Naive B cell (primary cell): ENCODE data around the gene ABLIM2. TPM values are rescaled to one million over a fixed set of nuclear protein-coding genes. Genes with fewer than 3 reads are reported as not detected.

Experiments
- ATAC-seq, 2 donors: fragments of 150-1000 bp; cut with Tn5 transposase; 2 replicates each; pipeline ENCODE4 v1.10.0; 2021; ENCODE audit warnings: low read depth in 2 of 2, mild to moderate bottlenecking in 2 of 2, moderate library complexity in 2 of 2
- DNase-seq: peaks from one replicate; pipeline ENCODE4 v3.0.0; 2022
- H3K27ac Mint-ChIP-seq, 6 donors: one replicate each; pipeline ENCODE4 v1.8.0; 2020 to 2022; ENCODE audit warnings: mild to moderate bottlenecking in 6 of 6, mixed read lengths in 6 of 6, moderate library complexity in 5 of 6, inconsistent platforms in 2 of 6
- H3K27me3 Mint-ChIP-seq, 3 donors: one replicate each; pipeline ENCODE4 v1.8.0; 2021 to 2022; ENCODE audit warnings: mixed read lengths in 3 of 3, mild to moderate bottlenecking in 1 of 3
- H3K36me3 Mint-ChIP-seq, 2 donors: one replicate each; pipeline ENCODE4 v1.8.0; 2020 to 2022; ENCODE audit warnings: mixed read lengths in 2 of 2, inconsistent platforms in 1 of 2, mild to moderate bottlenecking in 1 of 2
- H3K4me1 Mint-ChIP-seq, 3 donors: one replicate each; pipeline ENCODE4 v1.8.0; 2020 to 2022; ENCODE audit warnings: mixed read lengths in 3 of 3, inconsistent platforms in 1 of 3, mild to moderate bottlenecking in 1 of 3, moderate library complexity in 1 of 3
- H3K4me3 Mint-ChIP-seq, 8 donors: one replicate each; pipeline ENCODE4 v1.8.0; 2020 to 2022; ENCODE audit warnings: mild to moderate bottlenecking in 8 of 8, mixed read lengths in 8 of 8, moderate library complexity in 8 of 8, inconsistent platforms in 2 of 8
- H3K9me3 Mint-ChIP-seq, 7 donors: one replicate each; pipeline ENCODE4 v1.8.0; 2020 to 2022; ENCODE audit warnings: mixed read lengths in 7 of 7, mild to moderate bottlenecking in 5 of 7, inconsistent platforms in 2 of 7, moderate library complexity in 1 of 7
- polyA plus RNA-seq, 6 donors: library from polyadenylated mRNA; unstranded; fragments of 300-500 nt; fragmentation: Illumina TruSeq; gene quantifications; one replicate each; pipeline ENCODE4 v1.2.3, GENCODE V29; 2021; ENCODE audit warnings: low read depth in 6 of 6

Gene ABLIM2
- polyA plus RNA-seq, 6 donors from 2014 or later, result 0.52 to 3.4 (median 1.1) TPM

- DNase-seq (no peak), ATAC-seq (no peak)
- H3K27me3 Mint-ChIP-seq, result peaks cover 4 to 17% (median 14%) of the 10 kb centered on the region in 3 donors
- H3K4me1 Mint-ChIP-seq, result no peaks in the 10 kb centered on the region
- H3K36me3 Mint-ChIP-seq, result no peaks in the 10 kb centered on the region
- H3K9me3 Mint-ChIP-seq, result peaks cover 0 to 7% (median 0%) of the 10 kb centered on the region in 7 donors
- H3K4me3 Mint-ChIP-seq, result no peak overlapping the region
- peak overlapping the region in 1 of 6 donors; percentile 10 for H3K27ac Mint-ChIP-seq
Observed at GRCh38 chr4:8000721-8001491, 157.7 kb downstream of the ABLIM2 start.

- H3K4me3 Mint-ChIP-seq, result no peak overlapping the region
- H3K9me3 Mint-ChIP-seq, result peaks cover 0 to 7% (median 0%) of the 10 kb centered on the region in 7 donors
- H3K4me1 Mint-ChIP-seq, result no peaks in the 10 kb centered on the region
- H3K27ac Mint-ChIP-seq, result no peak overlapping the region
- no peaks in the 10 kb centered on the region for H3K36me3 Mint-ChIP-seq
- DNase-seq (no peak), ATAC-seq (no peak)
- peaks cover 4 to 17% (median 14%) of the 10 kb centered on the region in 3 donors for H3K27me3 Mint-ChIP-seq
Observed at GRCh38 chr4:8000247-8000646, 158.4 kb downstream of the ABLIM2 start.

GRCh38 chr4:7999695-8000094 is 158.9 kb downstream of the ABLIM2 start:
- H3K4me1 Mint-ChIP-seq, result no peaks in the 10 kb centered on the region
- DNase-seq (no peak), ATAC-seq (no peak)
- no peak overlapping the region for H3K4me3 Mint-ChIP-seq
- H3K27ac Mint-ChIP-seq, result no peak overlapping the region
- H3K36me3 Mint-ChIP-seq, result no peaks in the 10 kb centered on the region
- peaks cover 4 to 17% (median 14%) of the 10 kb centered on the region in 3 donors for H3K27me3 Mint-ChIP-seq
- H3K9me3 Mint-ChIP-seq, result peaks cover 0 to 7% (median 0%) of the 10 kb centered on the region in 7 donors

GRCh38 chr4:7999279-7999678 is 159.3 kb downstream of the ABLIM2 start:
- Mint-ChIP-seq H3K4me3 (no peak overlapping the region), H3K27ac (no peak overlapping the region)
- ATAC-seq, result no peak

DNA sequence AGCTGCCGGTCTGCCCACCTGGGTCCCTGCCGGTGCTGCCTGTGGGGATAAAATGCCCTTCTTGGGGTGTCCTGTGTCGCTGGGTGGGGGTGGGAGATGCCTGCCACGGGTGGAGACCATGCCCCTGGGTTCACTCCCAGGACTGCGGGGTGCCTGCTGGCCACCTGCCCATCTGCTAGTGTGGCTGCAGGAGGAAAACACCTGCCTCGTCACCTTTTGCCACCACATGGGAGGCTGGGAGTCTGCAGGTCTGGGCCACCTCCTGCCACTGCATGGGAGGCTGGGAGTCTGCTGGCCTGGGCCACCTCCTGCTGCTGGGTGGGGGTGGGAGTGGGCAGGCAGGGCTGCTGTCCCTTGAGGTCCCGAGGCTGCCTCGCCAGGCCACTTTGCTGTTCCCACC is 160.2 kb downstream of the ABLIM2 start:
- Mint-ChIP-seq H3K36me3 (no peaks in the 10 kb centered on the region), H3K27me3 (peaks cover 4 to 17% (median 14%) of the 10 kb centered on the region in 3 donors), H3K4me3 (no peak overlapping the region), H3K27ac (no peak overlapping the region), H3K4me1 (no peaks in the 10 kb centered on the region), H3K9me3 (peaks cover 0 to 7% (median 0%) of the 10 kb centered on the region in 7 donors)
- ATAC-seq (no peak), DNase-seq (no peak)

More at GRCh38 chr4:7999279-7999678, 159.3 kb downstream of the ABLIM2 start:
- no peaks in the 10 kb centered on the region for H3K36me3 Mint-ChIP-seq
- peaks cover 0 to 7% (median 0%) of the 10 kb centered on the region in 7 donors for H3K9me3 Mint-ChIP-seq
- H3K4me1 Mint-ChIP-seq, result no peaks in the 10 kb centered on the region
- peaks cover 4 to 17% (median 14%) of the 10 kb centered on the region in 3 donors for H3K27me3 Mint-ChIP-seq
- DNase-seq, result no peak

DNA sequence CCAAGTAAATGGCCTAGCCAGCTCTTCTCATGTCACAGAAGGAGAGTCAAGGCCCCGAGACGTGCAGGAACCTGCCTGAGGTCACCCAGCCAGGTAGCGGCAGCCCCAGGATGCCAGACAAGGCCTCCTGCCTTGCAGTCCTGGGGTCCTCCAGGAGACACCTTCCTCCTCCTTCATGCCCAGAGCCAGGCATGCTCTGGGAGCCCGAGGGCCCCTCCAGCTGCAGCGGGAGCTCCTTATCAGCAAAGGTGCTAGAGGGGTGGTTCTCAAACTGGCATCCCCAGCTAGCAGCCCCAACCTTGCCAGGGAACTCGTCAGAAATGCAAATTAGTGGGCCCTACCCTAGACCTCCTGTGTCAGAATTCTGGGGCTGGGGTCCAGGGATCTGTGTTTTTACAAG is 162.7 kb downstream of the ABLIM2 start:
- Mint-ChIP-seq H3K27ac (no peak overlapping the region), H3K9me3 (peaks cover 0 to 10% (median 2%) of the 10 kb centered on the region in 7 donors), H3K4me3 (no peak overlapping the region), H3K4me1 (no peaks in the 10 kb centered on the region), H3K27me3 (peaks cover 0 to 12% (median 2%) of the 10 kb centered on the region in 3 donors), H3K36me3 (peaks cover 0 to 2% of the 10 kb centered on the region in 2 donors)
- DNase-seq (no peak), ATAC-seq (no peak)

DNA sequence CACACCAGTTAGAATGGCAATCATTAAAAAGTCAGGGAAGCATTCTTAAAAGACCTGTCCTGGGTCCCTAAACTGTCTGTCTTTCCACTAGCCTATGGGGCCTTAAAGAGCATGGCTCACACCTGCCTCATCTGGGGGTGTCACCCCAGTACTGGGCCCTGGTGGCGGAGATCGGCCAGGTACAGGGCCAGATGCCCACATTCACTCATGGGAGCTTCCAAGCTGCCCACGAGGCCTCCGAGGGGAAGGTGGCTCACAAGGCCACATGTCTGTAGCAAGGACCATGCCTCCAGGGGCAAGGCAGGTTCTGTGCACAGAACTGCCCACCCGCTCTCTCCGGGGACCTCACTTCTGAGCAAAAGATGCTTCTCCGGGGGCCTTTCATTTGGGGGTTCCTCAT is 163.5 kb downstream of the ABLIM2 start:
- H3K4me1 Mint-ChIP-seq, result no peaks in the 10 kb centered on the region
- H3K36me3 Mint-ChIP-seq, result peaks cover 0 to 7% of the 10 kb centered on the region in 2 donors
- no peak overlapping the region for H3K27ac Mint-ChIP-seq
- DNase-seq (no peak), ATAC-seq (no peak)
- peaks cover 0 to 12% (median 10%) of the 10 kb centered on the region in 3 donors for H3K27me3 Mint-ChIP-seq
- peaks cover 4 to 17% (median 9%) of the 10 kb centered on the region in 7 donors for H3K9me3 Mint-ChIP-seq
- no peak overlapping the region for H3K4me3 Mint-ChIP-seq

DNA sequence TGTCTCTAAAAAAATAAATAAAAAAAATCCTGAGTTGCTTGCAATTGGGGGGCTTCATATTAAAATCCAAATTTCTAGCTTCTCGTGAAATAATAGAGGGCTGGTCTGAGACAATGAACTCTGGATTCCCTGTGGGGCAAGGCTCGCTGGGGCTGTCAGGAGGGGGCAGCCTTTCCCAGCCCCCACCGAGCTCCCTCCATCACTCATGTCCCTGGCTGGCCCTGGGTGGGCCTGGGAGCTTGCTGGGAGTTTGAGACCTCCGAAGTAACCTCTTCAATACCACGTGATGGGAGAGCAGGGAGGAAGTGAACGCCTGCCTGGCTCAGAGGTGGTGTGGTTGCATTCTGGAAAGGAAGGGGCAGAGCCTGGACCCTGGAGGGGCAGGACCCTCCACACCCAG is 164.9 kb downstream of the ABLIM2 start:
- ATAC-seq, result no peak
- no peaks in the 10 kb centered on the region for H3K4me1 Mint-ChIP-seq

GRCh38 chr4:7992846-7993245 is 165.8 kb downstream of the ABLIM2 start:
- H3K27ac Mint-ChIP-seq, result no peak overlapping the region
- ATAC-seq (no peak), DNase-seq (no peak)
- H3K9me3 Mint-ChIP-seq, result peaks cover 9 to 33% (median 15%) of the 10 kb centered on the region in 7 donors
- peaks cover 0 to 19% (median 12%) of the 10 kb centered on the region in 3 donors for H3K27me3 Mint-ChIP-seq
- H3K36me3 Mint-ChIP-seq, result peaks cover 7 to 8% of the 10 kb centered on the region in 2 donors
- no peak overlapping the region for H3K4me3 Mint-ChIP-seq
- no peaks in the 10 kb centered on the region for H3K4me1 Mint-ChIP-seq

More for the DNA sequence above, 164.9 kb downstream of the ABLIM2 start:
- H3K9me3 Mint-ChIP-seq, result peaks cover 9 to 27% (median 14%) of the 10 kb centered on the region in 7 donors
- no peak overlapping the region for H3K4me3 Mint-ChIP-seq
- H3K27me3 Mint-ChIP-seq, result peaks cover 0 to 19% (median 12%) of the 10 kb centered on the region in 3 donors
- DNase-seq, result no peak
- H3K27ac Mint-ChIP-seq, result no peak overlapping the region
- peaks cover 7 to 8% of the 10 kb centered on the region in 2 donors for H3K36me3 Mint-ChIP-seq

DNA sequence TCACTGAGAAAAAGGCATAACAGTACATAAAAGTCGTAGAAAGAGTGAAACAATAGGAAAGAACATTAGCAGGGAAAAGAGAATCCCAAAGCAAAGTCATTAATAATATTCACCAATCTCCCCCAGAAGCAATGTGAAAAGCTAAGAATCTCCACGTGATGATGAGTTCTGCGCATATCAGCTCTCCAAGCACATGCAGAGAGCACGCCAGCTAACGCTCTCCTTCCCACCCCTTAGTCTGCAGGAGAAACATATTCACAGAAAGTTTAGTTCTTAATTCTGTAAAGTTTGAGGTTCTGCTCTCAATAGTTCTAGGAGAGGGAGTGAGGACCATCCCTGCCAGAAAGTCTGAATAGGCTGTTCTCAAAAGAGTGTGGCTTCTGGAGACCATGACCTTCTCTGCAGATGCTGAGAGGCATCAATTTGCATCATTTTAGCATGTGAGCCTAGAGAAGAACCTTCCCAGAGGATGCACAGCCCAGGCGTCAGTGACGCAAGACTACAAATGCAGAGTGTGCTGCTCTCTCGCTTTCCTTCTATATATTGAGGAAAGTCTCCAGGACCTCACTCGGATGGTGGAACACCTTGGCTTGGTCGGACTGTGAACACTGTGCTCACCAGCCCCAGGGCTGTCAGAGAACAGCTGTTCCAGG is 167.7 kb downstream of the ABLIM2 start:
- no peak for DNase-seq

GRCh38 chr4:7989654-7990053 is 169.0 kb downstream of the ABLIM2 start:
- DNase-seq, result no peak
- Mint-ChIP-seq H3K36me3 (peaks cover 7 to 8% of the 10 kb centered on the region in 2 donors), H3K27me3 (peaks cover 0 to 32% (median 12%) of the 10 kb centered on the region in 3 donors), H3K9me3 (peaks cover 9 to 26% (median 18%) of the 10 kb centered on the region in 7 donors), H3K4me1 (peaks cover 0 to 6% (median 4%) of the 10 kb centered on the region in 3 donors), H3K27ac (no peak overlapping the region), H3K4me3 (no peak overlapping the region)
- no peak for ATAC-seq

More for the DNA sequence above, 167.7 kb downstream of the ABLIM2 start:
- Mint-ChIP-seq H3K27ac (peak overlapping the region in 1 of 6 donors; percentile 57), H3K27me3 (peaks cover 0 to 24% (median 12%) of the 10 kb centered on the region in 3 donors), H3K4me1 (peaks cover 0 to 3% (median 2%) of the 10 kb centered on the region in 3 donors), H3K9me3 (peaks cover 9 to 26% (median 18%) of the 10 kb centered on the region in 7 donors), H3K4me3 (no peak overlapping the region), H3K36me3 (peaks cover 7 to 8% of the 10 kb centered on the region in 2 donors)
- ATAC-seq, result no peak

DNA sequence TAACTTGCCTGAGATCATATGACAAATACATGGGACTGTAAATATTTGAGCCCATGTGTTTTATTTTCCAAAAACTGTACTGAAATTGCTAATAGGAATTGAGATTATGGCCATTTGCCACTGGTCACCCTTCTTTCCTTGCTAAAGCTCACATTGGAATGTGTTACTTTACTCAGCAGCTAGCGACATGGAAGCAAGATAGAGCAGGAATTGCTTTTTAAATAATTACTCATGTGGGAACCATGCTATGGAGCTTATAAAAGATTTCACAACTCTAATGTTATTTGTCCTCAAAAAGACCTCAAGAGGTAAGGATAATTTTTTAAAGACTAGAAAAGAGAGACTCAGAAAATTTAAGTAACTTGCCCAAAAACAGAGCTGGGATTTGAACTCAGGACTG is 170.2 kb downstream of the ABLIM2 start:
- Mint-ChIP-seq H3K36me3 (peaks cover 7 to 8% of the 10 kb centered on the region in 2 donors), H3K27ac (no peak overlapping the region), H3K9me3 (peaks cover 9 to 26% (median 18%) of the 10 kb centered on the region in 7 donors), H3K4me3 (no peak overlapping the region), H3K27me3 (peaks cover 0 to 42% (median 15%) of the 10 kb centered on the region in 3 donors), H3K4me1 (peaks cover 0 to 6% (median 4%) of the 10 kb centered on the region in 3 donors)
- ATAC-seq (no peak), DNase-seq (no peak)

DNA sequence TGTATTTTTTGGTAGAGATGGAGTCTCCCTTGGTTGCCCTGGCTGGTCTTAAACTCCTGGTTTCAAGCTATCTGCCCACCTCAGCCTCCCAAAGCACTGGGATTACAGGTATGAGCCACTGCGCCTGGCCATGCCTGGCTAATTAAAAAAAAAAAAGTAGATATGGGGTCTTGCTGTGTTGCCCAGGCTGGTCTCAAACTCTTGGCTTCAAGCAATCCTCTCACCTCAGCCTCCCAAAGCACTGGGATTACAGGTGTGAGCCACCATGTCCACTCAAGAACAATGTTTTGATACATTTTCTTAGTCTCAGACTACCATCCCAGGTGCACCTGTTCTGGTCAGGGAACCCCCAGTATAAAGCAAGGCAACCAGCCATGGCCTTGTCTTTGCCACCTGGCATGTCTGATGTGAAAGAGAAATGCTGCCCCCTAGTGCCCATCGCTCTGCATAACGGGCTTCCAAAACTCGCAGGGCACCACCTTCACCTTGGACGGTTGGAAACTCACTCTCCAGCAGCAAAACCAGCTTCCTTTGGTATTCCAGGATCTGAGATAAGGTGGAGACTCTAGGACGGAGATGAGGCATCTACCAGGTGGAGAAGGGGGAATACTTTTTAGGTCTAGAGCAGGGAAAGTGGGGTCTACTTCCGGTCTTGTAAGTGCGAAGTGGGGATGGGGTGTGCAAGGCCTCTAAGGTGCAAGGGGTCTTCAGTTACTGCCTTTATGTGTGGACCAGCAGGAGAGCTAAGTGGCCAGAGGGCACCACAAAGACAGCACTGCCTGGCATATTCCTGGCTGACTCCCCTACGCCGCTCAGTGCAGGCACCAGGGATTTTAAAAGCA is 171.2 kb downstream of the ABLIM2 start:
- no peak overlapping the region for H3K27ac Mint-ChIP-seq
- ATAC-seq (peak in 1 of 2 donors; percentile 38), DNase-seq (peak; percentile 6)
- peaks cover 4 to 47% (median 21%) of the 10 kb centered on the region in 3 donors for H3K27me3 Mint-ChIP-seq
- H3K9me3 Mint-ChIP-seq, result peaks cover 9 to 26% (median 18%) of the 10 kb centered on the region in 7 donors
- H3K4me3 Mint-ChIP-seq, result no peak overlapping the region
- H3K36me3 Mint-ChIP-seq, result peaks cover 7 to 8% of the 10 kb centered on the region in 2 donors
- H3K4me1 Mint-ChIP-seq, result peaks cover 0 to 6% (median 4%) of the 10 kb centered on the region in 3 donors
